ENCODE measurements around the gene TMEM94. TPM values are rescaled to one million over a fixed set of nuclear protein-coding genes. Genes with fewer than 3 reads are reported as not detected.

The TMEM94 gene
- total RNA-seq, 1 donor from 2014 or later = 111 TPM

DNA sequence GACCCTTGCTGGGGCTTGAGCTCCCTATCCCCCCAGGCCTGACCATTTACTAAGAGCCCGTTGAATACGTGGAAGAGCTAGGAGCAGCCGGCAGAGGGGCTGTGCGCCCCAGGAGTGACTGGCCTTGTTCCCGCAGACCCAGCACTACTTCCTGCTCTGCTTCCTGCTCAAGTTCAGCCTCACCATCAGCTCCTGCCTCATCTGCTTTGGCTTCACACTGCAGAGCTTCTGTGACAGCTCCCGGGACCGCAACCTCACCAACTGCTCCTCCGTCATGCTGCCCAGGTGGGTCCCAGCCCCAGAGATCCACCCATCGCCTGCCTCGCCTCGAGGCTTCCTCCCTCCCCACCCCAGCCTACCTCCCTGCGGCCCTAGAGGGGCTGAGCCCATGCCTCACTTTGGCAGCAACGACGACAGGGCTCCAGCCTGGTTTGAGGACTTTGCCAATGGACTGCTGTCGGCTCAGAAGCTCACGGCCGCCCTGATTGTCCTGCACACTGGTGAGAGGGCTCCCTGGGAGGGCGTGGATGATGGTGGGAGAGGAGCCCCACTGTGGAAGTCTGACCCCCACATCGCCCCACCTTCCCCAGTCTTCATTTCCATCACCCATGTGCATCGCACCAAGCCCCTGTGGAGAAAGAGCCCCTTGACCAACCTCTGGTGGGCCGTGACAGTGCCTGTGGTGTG is 41.7 kb downstream of the TMEM94 start:
- Mint-ChIP-seq H3K27ac (ENCODE audit: unreplicated experiment) (no peak overlapping the region), H3K27me3 (ENCODE audit: unreplicated experiment) (peaks cover 10% of the 10 kb centered on the region)

DNA sequence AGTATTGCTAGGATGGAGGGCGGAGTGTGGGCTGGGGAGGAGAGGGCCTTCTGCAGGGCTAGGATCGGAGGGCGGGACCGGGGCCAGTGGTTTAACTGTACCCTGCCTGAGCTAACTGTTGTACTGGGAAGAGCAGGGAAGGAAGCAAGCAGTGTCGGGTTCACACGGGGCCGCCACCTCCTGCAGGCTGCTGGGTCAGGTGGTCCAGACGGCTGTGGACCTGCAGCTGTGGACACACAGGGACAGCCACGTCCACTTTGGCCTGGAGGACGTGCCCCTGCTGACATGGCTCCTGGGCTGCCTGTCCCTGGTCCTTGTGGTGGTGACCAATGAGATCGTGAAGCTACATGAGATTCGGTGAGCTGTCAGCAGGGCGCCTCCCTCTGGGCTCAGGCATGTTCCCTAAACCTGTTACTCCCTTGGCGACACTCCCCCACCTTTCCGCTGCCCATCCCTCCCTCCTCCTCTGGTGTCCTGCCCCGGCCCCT is 42.3 kb downstream of the TMEM94 start:
- Mint-ChIP-seq H3K4me1 (ENCODE audit: unreplicated experiment) (peaks cover 14% of the 10 kb centered on the region), H3K36me3 (ENCODE audit: low read depth, unreplicated experiment) (peaks cover 18% of the 10 kb centered on the region), H3K27ac (ENCODE audit: unreplicated experiment) (no peak overlapping the region), H3K27me3 (ENCODE audit: unreplicated experiment) (peaks cover 10% of the 10 kb centered on the region), H3K4me3 (ENCODE audit: unreplicated experiment) (peak overlapping the region; percentile 15), H3K9me3 (ENCODE audit: unreplicated experiment) (no peaks in the 10 kb centered on the region)
- DNase-seq (ENCODE audit: low spot score) = no peak
- TF ChIP-seq, protein P1, sequence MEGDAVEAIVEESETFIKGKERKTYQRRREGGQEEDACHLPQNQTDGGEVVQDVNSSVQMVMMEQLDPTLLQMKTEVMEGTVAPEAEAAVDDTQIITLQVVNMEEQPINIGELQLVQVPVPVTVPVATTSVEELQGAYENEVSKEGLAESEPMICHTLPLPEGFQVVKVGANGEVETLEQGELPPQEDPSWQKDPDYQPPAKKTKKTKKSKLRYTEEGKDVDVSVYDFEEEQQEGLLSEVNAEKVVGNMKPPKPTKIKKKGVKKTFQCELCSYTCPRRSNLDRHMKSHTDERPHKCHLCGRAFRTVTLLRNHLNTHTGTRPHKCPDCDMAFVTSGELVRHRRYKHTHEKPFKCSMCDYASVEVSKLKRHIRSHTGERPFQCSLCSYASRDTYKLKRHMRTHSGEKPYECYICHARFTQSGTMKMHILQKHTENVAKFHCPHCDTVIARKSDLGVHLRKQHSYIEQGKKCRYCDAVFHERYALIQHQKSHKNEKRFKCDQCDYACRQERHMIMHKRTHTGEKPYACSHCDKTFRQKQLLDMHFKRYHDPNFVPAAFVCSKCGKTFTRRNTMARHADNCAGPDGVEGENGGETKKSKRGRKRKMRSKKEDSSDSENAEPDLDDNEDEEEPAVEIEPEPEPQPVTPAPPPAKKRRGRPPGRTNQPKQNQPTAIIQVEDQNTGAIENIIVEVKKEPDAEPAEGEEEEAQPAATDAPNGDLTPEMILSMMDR (IDR thresholded peaks at IDR 0.05; ENCODE audit: unreplicated experiment) = no peak

More for the DNA sequence above, 41.7 kb downstream of the TMEM94 start:
- Mint-ChIP-seq H3K4me1 (ENCODE audit: unreplicated experiment) (peaks cover 14% of the 10 kb centered on the region), H3K9me3 (ENCODE audit: unreplicated experiment) (no peaks in the 10 kb centered on the region), H3K4me3 (ENCODE audit: unreplicated experiment) (peak overlapping the region; percentile 15), H3K36me3 (ENCODE audit: low read depth, unreplicated experiment) (peaks cover 18% of the 10 kb centered on the region)
- DNase-seq (ENCODE audit: low spot score) = no peak
- TF ChIP-seq, protein P1 (IDR thresholded peaks at IDR 0.05; ENCODE audit: unreplicated experiment) = no peak

DNA sequence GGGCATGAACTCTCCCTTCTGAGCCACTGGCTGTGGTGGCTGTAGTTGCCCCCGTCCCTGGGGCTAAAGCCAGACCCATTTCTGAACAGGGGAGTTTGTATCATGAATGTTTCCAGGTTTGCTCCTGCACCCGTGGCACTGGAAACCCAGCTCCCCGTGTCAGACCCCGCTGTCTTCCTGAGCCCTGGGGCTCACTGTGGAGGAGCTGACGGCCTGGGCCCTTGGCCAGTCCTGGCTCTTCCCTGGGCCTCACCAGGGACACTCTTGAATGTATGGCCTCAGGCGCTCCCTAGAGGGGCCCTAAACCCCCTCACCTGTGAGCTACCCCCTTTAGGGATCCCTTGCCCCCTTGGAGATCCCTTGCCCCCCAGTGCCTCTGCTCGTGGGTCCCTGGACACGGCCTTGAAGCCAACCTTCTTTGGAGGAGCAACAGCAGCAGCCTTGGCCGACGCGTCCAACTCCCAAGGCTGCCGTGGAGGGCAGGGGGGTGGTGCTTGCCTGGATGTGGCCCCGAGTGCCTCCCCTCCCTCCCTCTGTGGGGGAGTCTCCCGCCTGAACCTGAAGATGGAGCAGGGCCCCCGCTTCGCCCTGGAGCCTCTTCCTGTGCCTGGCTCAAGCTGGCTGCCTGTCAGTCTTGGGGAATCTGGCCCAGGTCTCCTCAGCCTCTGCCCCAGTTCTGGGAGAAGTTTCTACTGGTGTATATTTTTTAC is 43.0 kb downstream of the TMEM94 start:
- Mint-ChIP-seq H3K9me3 (ENCODE audit: unreplicated experiment) (no peaks in the 10 kb centered on the region), H3K36me3 (ENCODE audit: low read depth, unreplicated experiment) (peaks cover 16% of the 10 kb centered on the region), H3K4me1 (ENCODE audit: unreplicated experiment) (peaks cover 14% of the 10 kb centered on the region), H3K27me3 (ENCODE audit: unreplicated experiment) (peaks cover 10% of the 10 kb centered on the region), H3K4me3 (ENCODE audit: unreplicated experiment) (peak overlapping the region; percentile 7), H3K27ac (ENCODE audit: unreplicated experiment) (peak overlapping the region; percentile 36)
- no peak for DNase-seq (ENCODE audit: low spot score)
- TF ChIP-seq, protein P1 (IDR thresholded peaks at IDR 0.05; ENCODE audit: unreplicated experiment) = no peak

DNA sequence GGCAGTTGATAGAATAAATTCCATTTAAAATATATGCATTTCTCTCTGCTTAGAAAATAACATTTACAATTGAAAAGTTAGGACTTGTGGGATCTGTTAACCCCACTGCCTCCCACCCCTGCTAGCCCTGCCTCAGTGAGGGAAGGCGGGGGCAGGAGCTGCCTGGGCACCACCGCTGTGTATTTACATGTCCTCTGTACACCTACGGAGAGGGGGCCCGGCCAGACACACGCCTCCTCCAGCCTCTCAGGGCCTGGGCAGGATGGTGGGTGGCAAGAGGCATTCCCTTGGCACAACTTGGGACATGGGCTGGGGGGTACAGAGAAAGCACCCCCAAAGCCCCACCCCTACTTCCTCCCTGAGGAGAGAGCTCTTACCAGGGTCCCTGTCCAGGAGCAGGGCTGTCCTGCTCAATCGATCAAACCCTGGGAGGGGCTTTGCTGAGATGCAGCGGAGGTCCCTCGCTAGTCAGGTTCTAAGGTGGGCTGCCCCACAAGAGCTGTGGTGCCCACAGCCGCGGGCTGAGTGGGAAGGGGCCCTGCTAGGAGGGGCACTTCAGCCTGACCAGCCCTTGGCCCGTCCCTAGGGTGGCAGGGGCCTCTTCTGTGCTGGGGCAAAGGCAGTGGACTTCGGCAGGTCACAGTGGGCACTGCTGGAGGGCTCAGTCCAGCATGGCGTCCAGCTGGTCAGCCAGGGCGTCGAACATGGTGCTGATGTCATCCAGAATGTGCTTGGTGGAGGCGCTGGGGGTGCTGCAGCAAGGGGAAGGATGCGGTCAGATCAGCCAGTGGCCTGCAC is 44.2 kb downstream of the TMEM94 start:
- peaks cover 10% of the 10 kb centered on the region for H3K27me3 Mint-ChIP-seq (ENCODE audit: unreplicated experiment)

More for the DNA sequence above, 44.2 kb downstream of the TMEM94 start:
- H3K27ac Mint-ChIP-seq (ENCODE audit: unreplicated experiment) = no peak overlapping the region
- H3K4me1 Mint-ChIP-seq (ENCODE audit: unreplicated experiment) = peaks cover 14% of the 10 kb centered on the region
- peaks cover 16% of the 10 kb centered on the region for H3K36me3 Mint-ChIP-seq (ENCODE audit: low read depth, unreplicated experiment)
- TF ChIP-seq, protein P1 (IDR thresholded peaks at IDR 0.05; ENCODE audit: unreplicated experiment) = no peak
- no peak overlapping the region for H3K4me3 Mint-ChIP-seq (ENCODE audit: unreplicated experiment)
- H3K9me3 Mint-ChIP-seq (ENCODE audit: unreplicated experiment) = no peaks in the 10 kb centered on the region
- no peak for DNase-seq (ENCODE audit: low spot score)

All from endothelial cell (in vitro differentiated cells).